Left colon (tissue), 2 donors: ENCODE results near the gene SELENOV. TPM values are rescaled to one million over a fixed set of nuclear protein-coding genes. Genes with fewer than 3 reads are reported as not detected.

Experiments used
- ATAC-seq: fragments of 200-7000 bp; cut with Tn5 transposase; one replicate; pipeline ENCODE4 v1.9.1; 2020; ENCODE audit warnings: mild to moderate bottlenecking, moderate library complexity
- DNase-seq, 2 donors: peaks; one replicate each; pipeline ENCODE4 v3.0.0-alpha.2; 2020
- intact Hi-C, 2 donors: fragments of 100-400 bp; cut with DNase I in 1 of 2; cut with micrococcal nuclease in 1 of 2; formaldehyde crosslinking; loops; one replicate each; pipeline versions ENCODE4 v1.11.2 to v1.14.0; 2022; cut with DNase I, micrococcal nuclease
- total RNA-seq, 2 donors: library from RNA; stranded (reverse); fragmentation: NEBNext Ultra II Directional; extraction: Animal tissue kit (Norgen Biotek cat#: 25700); gene quantifications; one replicate each; pipeline ENCODE4 v1.2.1, GENCODE V29; 2021
- donor health status: DM: no; HTN: no; CAD: no.
- donor health status: DM: yes; HTN: yes; CAD: no.

Gene SELENOV
- total RNA-seq, 2 donors from 2014 or later: not detected

DNA sequence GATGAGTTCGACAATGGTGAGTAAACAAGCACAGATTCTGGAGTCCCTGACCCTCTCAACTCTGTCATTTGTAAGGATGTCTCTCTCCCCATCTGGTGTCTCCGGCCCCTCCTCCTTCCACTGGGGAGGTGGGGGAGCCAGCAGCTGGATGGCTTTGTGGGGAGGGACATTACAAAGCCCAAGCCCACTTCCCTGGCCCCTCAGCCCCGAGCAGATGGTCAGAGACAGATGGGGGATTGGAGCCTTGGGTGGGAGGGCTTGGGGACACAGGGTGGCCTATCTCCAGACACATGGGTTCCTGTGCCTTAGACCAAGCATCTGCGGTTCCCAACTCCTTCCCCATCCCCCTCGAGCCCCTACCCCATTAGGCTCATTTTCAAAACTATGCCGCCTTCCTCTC lies 31.8 kb upstream of the SELENOV start:
- intact Hi-C loops: no loop called here
- DNase-seq: no peak
- no peak for ATAC-seq

DNA sequence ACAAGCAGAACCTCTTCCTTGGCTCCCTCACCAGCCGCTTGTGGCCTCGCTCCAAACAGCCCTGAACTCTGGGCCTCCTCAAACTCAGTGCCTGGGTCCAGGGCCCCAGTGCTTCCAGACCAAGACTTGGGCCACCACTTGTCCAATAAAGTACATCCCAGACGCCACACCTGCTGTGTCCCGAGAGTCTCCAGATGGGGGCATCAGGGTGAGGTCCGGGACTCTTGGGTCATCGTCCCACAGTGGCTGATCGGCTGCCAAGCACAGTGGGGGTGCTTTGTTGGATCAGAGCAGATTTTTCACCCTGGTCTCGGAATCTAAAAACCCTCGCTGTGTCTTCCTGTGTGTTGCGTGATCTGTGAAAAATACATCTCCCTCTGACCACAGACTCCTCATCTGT lies 25.2 kb upstream of the SELENOV start:
- intact Hi-C loops: no loop called here

DNA sequence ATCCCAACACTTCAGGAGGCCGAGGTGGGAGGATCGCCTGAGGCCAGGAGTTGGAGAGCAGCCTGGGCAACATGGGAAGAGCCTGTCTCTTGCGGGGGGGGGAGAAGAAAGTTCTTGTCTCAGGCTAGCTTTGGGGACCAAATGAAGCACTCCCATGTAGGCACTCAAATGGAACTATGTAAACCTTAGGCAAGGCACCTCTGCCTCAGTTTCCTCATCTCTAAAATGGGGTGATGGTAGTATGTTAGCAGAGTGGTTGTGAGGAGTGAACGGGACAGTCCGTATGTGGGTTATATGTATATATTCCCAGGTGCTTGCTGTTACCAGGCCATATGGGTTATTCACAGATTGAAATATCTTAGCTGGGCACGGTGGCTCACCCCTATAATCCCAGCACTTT lies 22.7 kb upstream of the SELENOV start:
- DNase-seq (no peak), ATAC-seq (no peak)
- intact Hi-C loops: no loop called here

More for the DNA sequence above, 25.2 kb upstream of the SELENOV start:
- DNase-seq (no peak), ATAC-seq (peak; percentile 42)

DNA sequence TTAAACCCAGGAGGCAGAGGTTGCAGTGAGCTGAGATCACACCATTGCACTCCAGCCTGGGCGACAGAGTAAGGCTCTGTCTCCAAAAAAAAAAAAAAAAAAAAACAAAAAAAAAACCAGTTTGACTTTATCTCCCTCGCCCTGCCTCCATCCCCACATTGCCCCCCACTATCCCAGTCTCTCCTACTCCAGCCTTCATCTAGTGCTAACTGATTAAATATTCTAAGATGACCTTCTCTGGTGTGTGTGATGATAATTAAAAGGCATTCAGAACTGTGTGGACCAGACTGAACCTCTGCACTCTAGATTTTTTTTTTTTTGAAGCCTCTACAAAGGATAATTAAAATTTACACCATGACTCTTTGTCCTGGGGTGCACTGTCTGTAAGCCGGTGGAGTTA lies 22.2 kb upstream of the SELENOV start:
- intact Hi-C loops: no loop called here
- DNase-seq (no peak), ATAC-seq (no peak)

DNA sequence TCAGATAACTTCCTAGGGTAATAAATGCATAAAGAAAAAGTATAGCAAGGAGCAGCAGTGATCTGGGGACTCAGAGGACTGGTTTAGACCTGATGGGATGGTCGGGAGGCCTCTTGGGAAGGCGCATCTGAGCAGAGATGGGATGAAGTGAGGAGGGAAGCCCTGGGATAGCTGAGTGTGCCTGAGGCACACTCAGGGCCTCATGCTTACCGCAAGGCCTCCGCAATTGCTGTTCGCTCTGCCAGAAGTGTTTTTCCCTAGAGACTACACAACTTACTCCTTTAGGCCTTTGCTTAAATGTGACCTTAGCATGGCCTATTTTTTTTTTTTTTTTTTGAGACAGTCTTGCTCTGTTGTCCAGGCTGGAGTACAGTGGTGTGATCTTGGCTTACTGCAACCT lies 20.3 kb upstream of the SELENOV start:
- ATAC-seq (no peak), DNase-seq (no peak)
- intact Hi-C loops: no loop called here

DNA sequence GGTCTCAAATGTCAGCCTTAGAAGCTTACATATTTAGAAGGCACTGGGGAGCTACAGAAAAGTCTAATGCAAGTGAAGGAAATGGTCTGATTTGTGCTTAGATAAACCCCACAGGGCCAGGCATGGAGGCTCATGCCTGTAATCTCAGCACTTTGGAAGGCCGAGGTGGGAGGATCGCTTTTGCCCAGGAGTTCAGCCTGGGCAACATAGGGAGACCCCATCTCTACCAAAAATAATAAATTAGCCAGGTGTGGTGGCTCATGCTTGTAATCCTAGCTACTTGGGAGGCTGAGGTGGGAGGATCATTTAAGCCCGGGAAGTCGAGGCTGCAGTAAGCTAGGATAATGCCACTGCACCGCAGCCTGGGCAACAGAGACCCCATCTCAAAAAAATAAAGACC lies 18.9 kb upstream of the SELENOV start:
- ATAC-seq (no peak), DNase-seq (no peak)
- intact Hi-C loops: no loop called here

DNA sequence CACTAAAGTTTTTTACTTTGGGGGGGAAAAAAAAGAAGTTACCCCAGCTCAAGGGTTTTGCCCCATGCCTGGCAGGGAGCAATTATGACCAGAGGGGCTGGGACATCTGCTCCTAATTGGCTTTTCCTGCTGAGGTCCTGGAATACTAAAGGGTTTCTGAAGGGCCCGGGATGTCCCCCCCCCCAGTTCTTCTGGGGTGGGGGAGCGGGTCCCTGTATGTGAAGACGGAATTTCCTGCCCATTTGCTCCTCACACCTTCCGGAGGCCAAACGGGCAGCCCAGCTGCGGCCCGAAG lies 17.3 kb upstream of the SELENOV start:
- DNase-seq (no peak), ATAC-seq (no peak)
- intact Hi-C loops: no loop called here

DNA sequence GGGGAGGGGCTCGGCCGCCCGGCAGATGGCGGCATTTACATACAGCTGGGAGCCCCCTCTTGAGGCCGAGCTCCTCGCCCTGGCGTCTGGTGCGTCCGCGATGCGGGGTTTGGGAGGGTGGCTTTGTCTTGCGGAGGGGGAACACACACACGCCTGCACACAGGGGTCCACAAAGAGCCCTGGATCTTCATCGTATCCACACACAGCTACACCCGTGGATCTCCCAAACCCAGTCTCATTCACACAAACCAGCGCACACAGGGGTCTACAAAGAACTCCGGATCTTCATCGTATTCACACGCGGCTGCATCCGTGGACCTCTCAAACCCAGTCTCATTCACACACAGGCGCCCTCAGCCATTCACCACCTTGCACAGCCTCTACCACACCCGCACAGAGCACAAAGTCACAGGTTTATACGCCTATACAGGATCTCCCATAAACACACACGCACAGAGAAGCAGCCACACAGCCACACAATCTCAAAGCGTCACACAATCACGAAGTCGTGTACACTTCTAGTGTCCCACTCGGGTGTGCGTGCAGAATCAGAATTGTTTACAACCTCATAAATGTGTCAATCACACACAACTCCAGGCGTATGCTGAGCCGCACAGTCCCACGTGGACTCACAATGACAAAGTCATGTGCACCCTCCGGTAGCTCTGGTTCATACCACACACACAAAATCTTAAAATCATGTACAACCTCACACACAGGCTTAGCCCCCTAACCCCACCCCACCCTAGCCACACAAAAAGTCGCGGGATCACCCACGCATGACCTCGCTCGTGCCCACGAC lies 16.7 kb upstream of the SELENOV start:
- ATAC-seq: peak; percentile 79

DNA sequence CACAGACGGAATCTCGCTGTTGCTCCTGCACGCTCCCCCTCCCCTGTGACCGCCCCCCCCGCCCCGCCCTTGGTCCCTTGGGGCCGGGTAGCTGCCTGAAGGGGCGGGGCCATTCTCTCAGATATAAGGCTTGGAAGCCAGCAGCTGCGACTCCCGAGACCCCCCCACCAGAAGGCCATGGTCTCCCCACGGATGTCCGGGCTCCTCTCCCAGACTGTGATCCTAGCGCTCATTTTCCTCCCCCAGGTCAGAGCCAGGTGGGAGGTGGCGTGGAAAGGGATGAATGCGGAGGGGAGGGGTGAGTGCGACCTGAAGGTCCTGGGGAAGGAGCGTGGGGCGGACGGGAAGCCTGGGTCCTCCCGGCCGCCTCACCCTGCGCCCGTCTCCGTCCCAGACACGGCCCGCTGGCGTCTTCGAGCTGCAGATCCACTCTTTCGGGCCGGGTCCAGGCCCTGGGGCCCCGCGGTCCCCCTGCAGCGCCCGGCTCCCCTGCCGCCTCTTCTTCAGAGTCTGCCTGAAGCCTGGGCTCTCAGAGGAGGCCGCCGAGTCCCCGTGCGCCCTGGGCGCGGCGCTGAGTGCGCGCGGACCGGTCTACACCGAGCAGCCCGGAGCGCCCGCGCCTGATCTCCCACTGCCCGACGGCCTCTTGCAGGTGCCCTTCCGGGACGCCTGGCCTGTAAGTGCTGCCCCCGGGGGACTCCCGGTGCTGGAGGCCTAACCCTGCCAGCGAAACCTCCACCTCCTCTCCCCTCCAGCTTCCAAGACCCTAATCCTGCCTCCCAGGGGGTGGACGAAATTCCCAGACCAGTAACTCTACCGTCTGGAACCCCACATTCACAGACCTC lies 15.9 kb upstream of the SELENOV start, which contains the start of gene DLL3:
Gene DLL3 (plus strand): TSS at position 150 of the 845 bp plus-strand sequence. CDS start 28 bp downstream, at position 178.
- peak; percentile 24 for ATAC-seq
- DNase-seq: no peak
- intact Hi-C loops: no loop called here

More for the DNA sequence above, 16.7 kb upstream of the SELENOV start:
- intact Hi-C loops: no loop called here
- DNase-seq: peak in 1 of 2 donors; percentile 48

DNA sequence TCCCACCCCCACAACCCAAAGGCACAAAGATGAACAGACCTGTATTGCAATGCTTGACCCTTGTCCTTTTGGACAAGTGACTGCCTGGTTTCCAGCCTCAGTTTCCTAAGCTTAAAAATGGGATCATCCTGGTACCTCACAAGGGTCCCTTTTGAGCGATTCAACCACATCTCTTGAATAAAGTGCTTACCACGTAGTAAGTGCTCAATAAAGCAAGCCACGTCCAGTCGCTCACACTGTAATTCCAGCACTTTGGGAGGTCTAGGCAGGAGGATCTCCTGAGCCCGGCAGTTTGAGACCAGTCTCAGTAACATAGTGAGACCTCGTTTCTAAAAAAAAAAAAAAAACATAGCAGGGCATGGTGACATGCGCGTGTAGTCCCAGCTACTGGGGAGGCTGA lies 15.0 kb upstream of the SELENOV start:
- intact Hi-C loops: no loop called here
- no peak for DNase-seq
- no peak for ATAC-seq

DNA sequence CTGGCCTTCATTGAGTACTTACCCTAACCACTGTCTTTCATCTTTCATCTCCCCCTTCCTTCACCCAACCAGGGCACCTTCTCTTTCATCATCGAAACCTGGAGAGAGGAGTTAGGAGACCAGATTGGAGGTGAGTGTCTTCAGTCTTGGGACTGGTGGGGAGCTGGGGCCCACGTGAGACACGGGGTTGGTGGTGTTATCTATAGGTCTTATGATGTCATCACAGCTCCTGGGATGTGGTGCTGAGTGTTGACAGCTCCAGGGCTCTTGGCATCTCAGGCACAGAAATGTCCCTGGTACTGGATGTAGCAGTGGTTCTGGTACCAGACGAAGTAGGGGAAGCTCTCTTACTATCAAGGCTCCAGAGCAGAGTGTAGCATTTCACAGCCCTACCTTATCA lies 14.4 kb upstream of the SELENOV start:
- ATAC-seq: no peak
- DNase-seq: no peak
- intact Hi-C loops: no loop called here

DNA sequence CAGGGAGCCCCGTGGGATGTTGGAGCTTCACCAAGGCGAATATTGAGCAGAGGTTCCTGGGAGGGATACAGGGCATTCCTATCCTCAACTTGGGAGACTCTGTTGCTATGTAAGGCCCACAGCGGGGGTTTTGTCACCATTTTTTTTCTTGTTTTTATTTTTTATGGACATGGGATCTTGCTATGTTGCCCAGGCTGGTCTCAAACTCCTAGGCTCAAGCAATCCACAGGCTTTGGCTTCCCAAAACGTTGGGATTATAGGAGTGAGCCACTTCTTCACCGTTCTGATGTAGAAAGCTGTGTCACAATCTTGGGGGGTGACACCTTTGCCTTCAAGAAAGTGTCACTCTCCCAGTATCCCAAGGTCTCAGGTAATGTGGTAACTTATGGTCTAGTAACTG lies 13.6 kb upstream of the SELENOV start:
- DNase-seq: no peak
- intact Hi-C loops: no loop called here
- ATAC-seq: no peak

DNA sequence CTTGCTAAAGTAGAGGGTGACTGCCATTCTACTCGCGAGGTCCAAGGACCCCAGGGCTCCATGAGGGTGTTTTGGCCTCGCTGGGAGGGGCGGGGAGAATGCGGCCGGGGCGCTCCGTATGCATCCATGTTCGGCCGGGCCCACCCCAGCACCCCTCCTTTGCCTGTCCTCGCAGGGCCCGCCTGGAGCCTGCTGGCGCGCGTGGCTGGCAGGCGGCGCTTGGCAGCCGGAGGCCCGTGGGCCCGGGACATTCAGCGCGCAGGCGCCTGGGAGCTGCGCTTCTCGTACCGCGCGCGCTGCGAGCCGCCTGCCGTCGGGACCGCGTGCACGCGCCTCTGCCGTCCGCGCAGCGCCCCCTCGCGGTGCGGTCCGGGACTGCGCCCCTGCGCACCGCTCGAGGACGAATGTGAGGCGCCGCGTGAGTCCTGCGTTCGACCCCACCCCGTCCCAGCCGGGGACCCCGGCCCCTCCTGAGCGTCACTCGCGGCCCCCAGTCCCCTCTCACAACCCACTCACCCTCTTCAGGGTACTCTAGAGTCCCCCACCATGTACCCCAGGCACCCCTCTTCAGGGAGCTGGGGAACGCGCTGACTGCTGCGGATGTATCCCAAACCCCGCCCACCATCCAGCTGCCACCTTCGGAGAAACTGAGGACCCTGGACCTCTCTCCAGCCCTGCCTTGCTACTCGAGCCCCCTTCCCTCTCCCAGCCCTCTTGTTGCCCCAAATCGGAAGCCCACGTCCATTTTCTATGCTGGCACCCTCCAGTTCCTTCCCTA lies 12.1 kb upstream of the SELENOV start:
- ATAC-seq (peak; percentile 71), DNase-seq (peak; percentile 37 to 62)
- intact Hi-C loops: no loop called here

DNA sequence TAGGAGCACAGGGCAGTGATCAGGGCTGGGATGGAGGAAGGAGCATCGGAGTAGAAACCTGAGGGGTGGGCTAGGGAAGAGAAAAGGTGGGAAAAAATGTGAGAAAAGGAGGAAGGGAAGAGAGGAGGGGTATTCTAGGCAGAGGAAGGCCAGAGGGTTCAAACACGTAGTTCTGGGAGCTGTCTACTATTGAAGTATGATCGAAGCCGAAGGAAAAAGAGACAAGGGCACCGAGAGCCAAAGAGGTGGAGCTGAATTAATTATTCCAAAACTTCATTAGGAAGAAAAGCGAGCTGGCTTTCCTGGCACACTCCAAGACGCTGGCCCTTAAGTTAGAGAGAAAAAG lies 8.4 kb upstream of the SELENOV start:
- intact Hi-C loops: no loop called here
- no peak for DNase-seq
- no peak for ATAC-seq

DNA sequence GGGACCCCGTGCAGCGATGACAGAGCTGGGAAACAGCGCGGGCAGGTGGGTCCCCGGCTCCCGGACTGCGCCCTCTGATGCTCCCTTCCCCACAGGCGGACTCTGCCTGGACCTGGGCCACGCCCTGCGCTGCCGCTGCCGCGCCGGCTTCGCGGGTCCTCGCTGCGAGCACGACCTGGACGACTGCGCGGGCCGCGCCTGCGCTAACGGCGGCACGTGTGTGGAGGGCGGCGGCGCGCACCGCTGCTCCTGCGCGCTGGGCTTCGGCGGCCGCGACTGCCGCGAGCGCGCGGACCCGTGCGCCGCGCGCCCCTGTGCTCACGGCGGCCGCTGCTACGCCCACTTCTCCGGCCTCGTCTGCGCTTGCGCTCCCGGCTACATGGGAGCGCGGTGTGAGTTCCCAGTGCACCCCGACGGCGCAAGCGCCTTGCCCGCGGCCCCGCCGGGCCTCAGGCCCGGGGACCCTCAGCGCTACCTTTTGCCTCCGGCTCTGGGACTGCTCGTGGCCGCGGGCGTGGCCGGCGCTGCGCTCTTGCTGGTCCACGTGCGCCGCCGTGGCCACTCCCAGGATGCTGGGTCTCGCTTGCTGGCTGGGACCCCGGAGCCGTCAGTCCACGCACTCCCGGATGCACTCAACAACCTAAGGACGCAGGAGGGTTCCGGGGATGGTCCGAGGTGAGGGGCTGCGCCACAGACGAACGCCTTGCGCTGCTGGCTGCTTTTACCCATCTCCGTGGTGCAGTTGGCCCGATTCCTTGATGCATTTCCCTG lies 7.8 kb upstream of the SELENOV start:
- ATAC-seq (peak; percentile 74), DNase-seq (peak in 1 of 2 donors; percentile 34)
- intact Hi-C loops: no loop called here

DNA sequence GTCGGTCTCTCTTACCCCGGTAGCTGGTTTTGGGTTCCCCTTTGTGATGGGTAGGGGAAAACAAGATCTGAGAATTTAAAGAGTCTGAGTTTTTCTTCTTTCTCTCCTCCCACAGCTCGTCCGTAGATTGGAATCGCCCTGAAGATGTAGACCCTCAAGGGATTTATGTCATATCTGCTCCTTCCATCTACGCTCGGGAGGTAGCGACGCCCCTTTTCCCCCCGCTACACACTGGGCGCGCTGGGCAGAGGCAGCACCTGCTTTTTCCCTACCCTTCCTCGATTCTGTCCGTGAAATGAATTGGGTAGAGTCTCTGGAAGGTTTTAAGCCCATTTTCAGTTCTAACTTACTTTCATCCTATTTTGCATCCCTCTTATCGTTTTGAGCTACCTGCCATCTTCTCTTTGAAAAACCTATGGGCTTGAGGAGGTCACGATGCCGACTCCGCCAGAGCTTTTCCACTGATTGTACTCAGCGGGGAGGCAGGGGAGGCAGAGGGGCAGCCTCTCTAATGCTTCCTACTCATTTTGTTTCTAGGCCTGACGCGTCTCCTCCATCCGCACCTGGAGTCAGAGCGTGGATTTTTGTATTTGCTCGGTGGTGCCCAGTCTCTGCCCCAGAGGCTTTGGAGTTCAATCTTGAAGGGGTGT lies 7.1 kb upstream of the SELENOV start:
- no peak for DNase-seq
- ATAC-seq: no peak

DNA sequence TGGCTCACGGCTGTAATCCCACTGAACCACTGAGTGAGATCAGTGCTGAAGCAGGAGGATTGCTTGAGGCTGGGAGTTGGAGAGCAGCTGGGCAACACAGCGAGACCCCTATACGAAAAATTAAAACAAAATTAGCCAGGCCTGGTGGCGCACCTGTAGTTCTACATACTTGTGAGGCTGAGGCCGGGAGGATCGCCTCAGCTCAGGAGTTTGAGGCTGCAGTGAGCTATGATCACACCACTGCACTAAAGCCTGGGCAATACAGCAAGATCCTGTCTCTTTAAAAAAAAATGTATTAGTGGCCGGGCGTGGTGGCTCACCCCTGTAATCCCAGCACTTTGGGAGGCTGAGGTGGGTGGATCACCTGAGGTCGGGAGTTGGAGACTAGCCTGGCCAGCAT lies 6.3 kb upstream of the SELENOV start:
- ATAC-seq: no peak
- DNase-seq: no peak
- intact Hi-C loops: no loop called here

More for the DNA sequence above, 7.1 kb upstream of the SELENOV start:
- intact Hi-C loops: no loop called here

DNA sequence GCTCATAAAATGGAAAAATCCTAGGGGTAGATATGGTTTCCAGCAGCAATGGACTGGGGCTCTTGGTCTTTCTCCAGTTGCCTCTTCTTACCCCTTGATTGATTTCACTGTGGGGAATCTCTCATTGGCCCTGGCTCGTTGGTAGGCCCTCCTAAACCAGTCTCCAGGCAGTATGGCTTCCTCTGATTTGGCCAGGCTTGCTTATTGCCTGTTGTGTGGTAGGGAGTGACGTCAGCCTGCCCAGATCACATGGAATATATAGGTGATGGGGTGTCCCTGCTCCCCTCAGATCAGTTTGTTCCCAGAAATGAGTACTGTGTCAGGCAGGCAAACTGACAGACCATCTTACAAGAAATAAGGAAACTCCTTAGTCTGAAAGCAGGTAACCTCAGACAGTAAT lies 5.7 kb upstream of the SELENOV start:
- DNase-seq (no peak), ATAC-seq (no peak)
- intact Hi-C loops: no loop called here
